ENCODE results near the gene AMOTL2.

The AMOTL2 gene

DNA sequence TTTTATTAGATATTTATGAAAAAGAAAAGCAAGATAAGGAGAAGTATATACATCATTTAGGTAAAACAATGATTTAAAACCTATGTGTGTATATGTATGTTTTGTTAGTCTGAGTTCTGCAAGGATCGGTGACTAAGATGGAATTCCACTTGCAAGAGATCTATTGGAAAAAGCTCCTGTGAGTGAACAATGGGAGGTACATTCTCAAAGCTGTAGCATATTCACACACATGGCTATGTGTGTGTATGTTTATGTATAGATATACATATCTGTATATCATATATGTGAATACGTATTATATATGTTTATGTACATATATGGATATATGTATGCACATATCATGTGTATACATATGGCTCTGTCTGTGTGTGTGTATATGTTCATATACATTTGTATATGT lies 54.3 kb downstream of the AMOTL2 start:
- TF ChIP-seq TAF1 (IDR thresholded peaks at IDR 0.05; ENCODE audit: borderline replicate concordance, insufficient read depth, low read length) (no peak), POLR2AphosphoS5 (IDR thresholded peaks at IDR 0.05; ENCODE audit: low read depth, low read length) (no peak), FOXP2 (optimal IDR thresholded peaks at IDR 0.05; ENCODE audit: borderline replicate concordance, extremely low read depth, extremely low read length, insufficient read depth) (no peak), SIN3A (IDR thresholded peaks at IDR 0.05; ENCODE audit: borderline replicate concordance, insufficient read depth, low read length) (no peak), REST (IDR thresholded peaks at IDR 0.05; ENCODE audit: insufficient read depth in 1 of 2, low read depth in 2 of 2, low read length in 2 of 2) (no peak)

- no peak for TF ChIP-seq SIN3A (IDR thresholded peaks at IDR 0.05; ENCODE audit: borderline replicate concordance, insufficient read depth, low read length)
- TF ChIP-seq FOXP2 (optimal IDR thresholded peaks at IDR 0.05; ENCODE audit: borderline replicate concordance, extremely low read depth, extremely low read length, insufficient read depth): no peak
- no peak for TF ChIP-seq TAF1 (IDR thresholded peaks at IDR 0.05; ENCODE audit: borderline replicate concordance, insufficient read depth, low read length)
- TF ChIP-seq REST (IDR thresholded peaks at IDR 0.05; ENCODE audit: insufficient read depth in 1 of 2, low read depth in 2 of 2, low read length in 2 of 2): no peak
- no peak for TF ChIP-seq POLR2AphosphoS5 (IDR thresholded peaks at IDR 0.05; ENCODE audit: low read depth, low read length)
These were observed 56.1 kb downstream of the AMOTL2 start for GRCh38 chr3:134318166-134318565.

- TF ChIP-seq TAF1 (IDR thresholded peaks at IDR 0.05; ENCODE audit: borderline replicate concordance, insufficient read depth, low read length): no peak
- TF ChIP-seq POLR2AphosphoS5 (IDR thresholded peaks at IDR 0.05; ENCODE audit: low read depth, low read length): no peak
- no peak for TF ChIP-seq FOXP2 (optimal IDR thresholded peaks at IDR 0.05; ENCODE audit: borderline replicate concordance, extremely low read depth, extremely low read length, insufficient read depth)
- no peak for TF ChIP-seq REST (IDR thresholded peaks at IDR 0.05; ENCODE audit: insufficient read depth in 1 of 2, low read depth in 2 of 2, low read length in 2 of 2)
- TF ChIP-seq SIN3A (IDR thresholded peaks at IDR 0.05; ENCODE audit: borderline replicate concordance, insufficient read depth, low read length): no peak
These were observed 56.9 kb downstream of the AMOTL2 start for GRCh38 chr3:134317106-134317947.

GRCh38 chr3:134315286-134316106 lies 58.8 kb downstream of the AMOTL2 start:
- TF ChIP-seq FOXP2 (optimal IDR thresholded peaks at IDR 0.05; ENCODE audit: borderline replicate concordance, extremely low read depth, extremely low read length, insufficient read depth): no peak
- TF ChIP-seq TAF1 (IDR thresholded peaks at IDR 0.05; ENCODE audit: borderline replicate concordance, insufficient read depth, low read length): no peak
- no peak for TF ChIP-seq POLR2AphosphoS5 (IDR thresholded peaks at IDR 0.05; ENCODE audit: low read depth, low read length)
- no peak for TF ChIP-seq REST (IDR thresholded peaks at IDR 0.05; ENCODE audit: insufficient read depth in 1 of 2, low read depth in 2 of 2, low read length in 2 of 2)
- no peak for TF ChIP-seq SIN3A (IDR thresholded peaks at IDR 0.05; ENCODE audit: borderline replicate concordance, insufficient read depth, low read length)

All from PFSK-1 (cell line).